AG09309 (cell line): ENCODE results near the gene SREBF2.
"Not testable (repeated sequence)": the region's sequence is repeated elsewhere in the genome, so short reads cannot be mapped to it uniquely, and the experiment has no call there.

Experiments
- DNase-seq: peaks from one replicate; pipeline ENCODE4 v3.0.0-alpha.2; 2010; ENCODE audit warnings: low read depth
- H3K4me3 ChIP-seq: 2 replicates; pipeline ENCODE4 v1.5.1; 2011; ENCODE audit warnings: mild to moderate bottlenecking, low read depth, low read length, moderate library complexity; ENCODE audit not compliant: control insufficient read depth
- TF ChIP-seq, protein P1 (sequence below): IDR thresholded peaks from 2 replicates; pipeline ENCODE4 v1.5.1; 2011; ENCODE audit warnings: mild to moderate bottlenecking, low read depth, low read length, inconsistent platforms; ENCODE audit not compliant: insufficient read depth, control insufficient read depth; ENCODE audit errors: missing control alignments

The SREBF2 gene

DNA sequence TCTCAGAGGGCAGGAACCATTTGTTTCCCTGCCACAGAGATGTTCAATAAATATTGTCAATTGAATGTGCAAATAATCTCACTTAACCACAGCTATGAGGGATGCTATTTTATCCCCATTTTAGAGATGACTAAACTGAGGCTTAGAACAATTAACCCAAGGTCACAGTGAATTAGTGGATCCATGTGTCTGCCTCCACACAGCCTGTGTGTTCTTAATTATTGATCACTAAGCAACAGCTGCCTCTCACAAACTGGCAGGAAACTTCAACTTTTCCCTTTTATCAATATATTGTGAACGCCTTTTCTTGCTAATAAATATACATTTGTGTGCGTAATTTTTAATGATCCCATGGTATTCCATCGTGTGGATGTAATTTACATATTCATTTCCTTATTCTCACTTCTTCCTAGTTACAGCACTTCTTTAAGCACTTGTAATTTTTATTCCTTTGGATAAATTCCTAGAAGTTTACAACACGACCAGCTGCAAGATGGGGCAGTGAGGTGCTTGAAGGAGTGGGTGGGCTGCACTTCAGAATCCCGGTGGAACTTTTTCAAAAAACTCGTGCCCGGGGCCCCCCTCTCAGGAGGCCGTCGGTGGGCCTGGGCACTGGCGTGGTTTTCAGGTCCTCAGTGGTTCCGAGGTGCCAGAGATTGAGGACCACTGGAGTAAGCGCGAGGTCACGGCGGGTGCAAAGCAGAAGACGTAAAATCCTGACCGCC lies 915 bp upstream of the SREBF2 start:
- H3K4me3 ChIP-seq, result peak overlapping the region; percentile 58
- no peak for DNase-seq
- TF ChIP-seq, protein P1, sequence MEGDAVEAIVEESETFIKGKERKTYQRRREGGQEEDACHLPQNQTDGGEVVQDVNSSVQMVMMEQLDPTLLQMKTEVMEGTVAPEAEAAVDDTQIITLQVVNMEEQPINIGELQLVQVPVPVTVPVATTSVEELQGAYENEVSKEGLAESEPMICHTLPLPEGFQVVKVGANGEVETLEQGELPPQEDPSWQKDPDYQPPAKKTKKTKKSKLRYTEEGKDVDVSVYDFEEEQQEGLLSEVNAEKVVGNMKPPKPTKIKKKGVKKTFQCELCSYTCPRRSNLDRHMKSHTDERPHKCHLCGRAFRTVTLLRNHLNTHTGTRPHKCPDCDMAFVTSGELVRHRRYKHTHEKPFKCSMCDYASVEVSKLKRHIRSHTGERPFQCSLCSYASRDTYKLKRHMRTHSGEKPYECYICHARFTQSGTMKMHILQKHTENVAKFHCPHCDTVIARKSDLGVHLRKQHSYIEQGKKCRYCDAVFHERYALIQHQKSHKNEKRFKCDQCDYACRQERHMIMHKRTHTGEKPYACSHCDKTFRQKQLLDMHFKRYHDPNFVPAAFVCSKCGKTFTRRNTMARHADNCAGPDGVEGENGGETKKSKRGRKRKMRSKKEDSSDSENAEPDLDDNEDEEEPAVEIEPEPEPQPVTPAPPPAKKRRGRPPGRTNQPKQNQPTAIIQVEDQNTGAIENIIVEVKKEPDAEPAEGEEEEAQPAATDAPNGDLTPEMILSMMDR, result no peak

DNA sequence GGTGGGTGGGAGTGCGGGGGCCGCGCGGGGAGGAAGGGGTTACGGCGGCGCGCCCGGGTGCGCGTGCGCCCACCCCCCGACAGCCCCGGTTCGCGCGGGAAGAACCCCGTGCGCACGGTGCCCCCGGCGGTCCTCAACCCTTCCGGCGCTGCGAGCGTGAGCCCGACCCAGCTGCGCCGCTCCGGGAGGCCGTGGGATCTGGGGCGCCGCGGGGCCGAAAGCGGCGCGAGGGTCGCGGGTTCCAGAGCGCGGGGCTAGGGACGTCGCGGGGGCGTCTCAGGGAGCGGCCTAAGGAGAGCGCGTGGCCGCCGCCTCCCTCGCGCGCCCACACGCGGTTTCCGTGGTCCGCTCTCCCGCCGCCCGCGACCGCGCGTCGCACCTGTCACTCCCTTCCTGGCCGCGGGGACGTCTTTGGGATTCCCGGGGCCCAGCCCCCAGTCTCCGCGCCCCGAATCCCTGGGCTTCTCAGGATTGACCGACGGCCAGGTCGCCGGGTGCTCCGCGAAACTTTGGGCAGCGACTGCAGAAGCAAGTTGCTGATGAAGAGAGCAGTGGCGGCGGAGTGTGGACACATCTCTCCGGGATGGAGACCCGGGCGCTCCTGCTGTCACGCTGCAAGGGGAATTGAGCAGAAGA lies 582 bp downstream of the SREBF2 start:
- TF ChIP-seq, protein P1, result no peak
- H3K4me3 ChIP-seq, result peak overlapping the region; percentile 58
- no peak for DNase-seq

DNA sequence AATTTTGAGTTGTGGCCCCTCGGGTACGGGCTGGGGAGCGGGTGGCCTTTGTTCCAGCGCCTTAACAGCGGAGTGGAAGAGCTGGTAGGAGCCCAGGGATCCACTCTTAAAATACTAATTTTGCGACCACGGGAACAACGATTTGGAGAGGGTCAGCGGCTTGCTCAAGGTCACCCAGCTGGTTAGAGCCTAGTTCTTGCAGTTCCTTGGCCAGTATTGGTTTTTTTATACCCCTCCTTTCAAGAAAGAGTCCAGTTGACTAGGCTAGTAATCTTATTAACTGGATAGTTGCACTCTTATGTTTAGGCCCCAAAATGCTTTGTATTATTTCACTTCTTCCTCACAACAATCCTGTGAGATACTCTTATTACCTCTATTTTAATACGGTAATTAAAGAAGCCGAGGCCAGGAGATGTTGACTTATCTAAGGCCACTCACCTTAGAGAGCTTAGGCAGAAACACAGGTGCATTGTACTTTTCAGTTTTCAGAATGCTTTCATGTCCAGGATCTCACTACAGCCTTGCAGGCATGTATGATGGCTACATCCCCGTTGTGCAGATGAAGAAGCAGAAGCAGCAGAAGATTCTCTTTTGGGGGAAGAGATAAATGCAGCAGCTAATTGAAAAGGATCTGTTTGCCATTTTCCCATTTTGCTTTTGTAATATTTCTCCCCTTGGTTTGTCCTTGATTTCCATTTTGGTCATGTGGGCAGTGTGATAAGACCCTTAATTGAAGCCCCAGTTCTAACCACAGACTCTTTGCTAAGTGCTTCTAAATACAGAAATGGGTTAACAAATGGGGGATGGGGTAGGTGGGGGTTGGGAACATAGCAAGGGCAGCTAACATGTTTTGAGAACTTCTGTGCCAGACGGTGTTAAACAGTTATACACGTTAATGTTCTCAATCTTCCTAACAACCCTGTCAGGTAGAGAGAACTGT lies 1.4 kb downstream of the SREBF2 start:
- DNase-seq, result no peak
- H3K4me3 ChIP-seq, result peak overlapping the region; percentile 58
- TF ChIP-seq, protein P1, result no peak

DNA sequence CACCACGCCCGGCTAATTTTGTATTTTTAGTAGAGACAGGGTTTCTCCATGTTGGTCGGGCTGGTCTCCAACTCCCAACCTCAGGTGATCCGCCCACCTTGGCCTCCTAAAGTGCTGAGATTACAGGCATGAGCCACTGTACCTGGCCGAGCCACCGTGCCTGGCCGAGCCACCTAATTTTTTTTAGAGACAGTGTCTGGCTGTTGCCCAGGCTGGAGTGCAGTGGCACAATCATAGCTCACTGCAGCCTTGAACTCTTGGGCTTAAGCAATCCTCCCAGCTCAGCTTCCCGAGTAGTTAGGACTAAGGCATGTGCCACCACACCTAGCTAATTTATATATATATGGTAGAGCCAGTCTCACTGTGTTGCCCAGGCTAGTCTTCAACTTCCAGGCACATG lies 2.6 kb downstream of the SREBF2 start:
- not testable (repeated sequence) for H3K4me3 ChIP-seq, DNase-seq

DNA sequence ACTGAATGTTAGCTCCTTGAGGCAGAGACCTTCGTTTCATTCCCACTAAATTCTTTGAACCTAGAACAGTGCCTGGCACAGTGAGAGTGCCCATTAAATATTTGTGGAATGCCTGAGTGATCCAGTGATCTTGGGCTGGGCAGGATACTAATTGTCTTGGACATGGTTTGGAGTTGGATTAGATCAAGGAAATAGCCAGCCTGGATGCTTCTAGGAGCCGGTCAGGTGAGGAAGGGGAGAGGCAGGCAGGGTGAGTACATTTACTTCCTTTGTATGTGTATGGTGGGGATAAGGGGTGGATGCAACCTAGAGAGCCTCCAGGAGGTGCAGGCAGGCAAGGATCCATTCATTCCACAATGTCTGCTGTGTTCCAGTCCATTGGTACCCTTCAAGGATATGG lies 3.6 kb downstream of the SREBF2 start:
- TF ChIP-seq, protein P1, result no peak

DNA sequence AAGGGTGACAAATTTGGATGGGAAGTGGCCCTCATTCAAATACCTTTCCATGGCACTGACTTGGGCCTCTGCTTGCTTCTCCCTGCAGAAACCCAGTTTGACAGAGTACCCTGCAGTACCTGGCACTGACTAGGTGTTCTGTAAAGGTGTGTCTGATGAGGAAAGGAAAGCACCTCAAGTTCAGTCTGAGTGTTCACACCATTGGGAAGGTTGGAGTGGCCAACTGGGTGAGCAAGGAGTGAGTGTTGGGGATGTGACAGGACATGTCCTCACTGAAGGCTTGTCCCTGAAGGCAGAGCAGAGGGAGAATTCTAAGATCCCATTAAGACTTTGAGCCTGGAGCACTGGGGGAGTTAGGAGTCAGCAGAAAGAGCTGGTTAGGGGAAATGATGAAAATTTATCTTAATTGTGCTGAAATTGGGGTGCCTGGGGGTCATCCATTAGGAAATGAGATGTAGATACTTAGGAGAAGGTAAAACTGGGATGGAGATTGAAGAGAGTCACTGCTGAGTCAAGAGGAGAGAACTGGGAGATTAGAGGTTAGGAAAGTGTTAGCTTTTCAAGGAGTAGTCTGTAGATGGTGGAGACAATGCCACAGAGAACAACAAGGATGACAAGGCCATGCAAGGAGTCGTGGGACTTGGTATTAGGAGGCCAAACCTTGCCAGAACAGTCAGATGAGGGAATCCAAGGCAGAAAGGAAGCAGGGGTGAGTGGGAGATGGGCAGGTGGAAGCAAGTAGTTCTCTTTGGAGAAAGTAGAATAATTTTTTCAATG lies 6.1 kb downstream of the SREBF2 start:
- no peak for DNase-seq
- TF ChIP-seq, protein P1, result no peak
- H3K4me3 ChIP-seq, result no peak overlapping the region

More for the DNA sequence above, 3.6 kb downstream of the SREBF2 start:
- H3K4me3 ChIP-seq, result no peak overlapping the region
- no peak for DNase-seq
